ENCODE results near the gene VTI1A.
"Not testable (repeated sequence)": the region's sequence is repeated elsewhere in the genome, so short reads cannot be mapped to it uniquely, and the experiment has no call there.

Gene VTI1A

DNA sequence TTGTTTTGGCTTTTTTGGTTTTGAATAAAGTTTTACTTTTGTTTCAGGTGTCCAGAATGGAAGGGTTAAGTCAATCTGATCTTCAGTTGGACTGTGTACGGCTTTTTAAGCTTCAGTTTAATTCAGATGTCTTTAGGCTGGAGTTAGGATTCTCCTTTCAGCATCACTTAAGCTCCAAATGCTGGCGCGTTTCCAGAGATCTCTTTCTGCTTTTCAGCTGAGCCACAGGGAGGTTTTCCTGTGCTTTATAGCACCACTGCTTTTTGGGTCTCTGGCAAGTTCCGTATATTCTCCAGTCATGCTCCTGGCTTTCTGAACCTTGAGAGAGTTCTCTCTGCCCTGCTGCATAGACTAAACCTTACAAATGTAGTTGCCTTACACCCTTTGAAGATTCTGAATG, 60.0 kb downstream of the VTI1A start:
- DNase-seq (ENCODE audit: low read depth in 2 of 2): no peak

DNA sequence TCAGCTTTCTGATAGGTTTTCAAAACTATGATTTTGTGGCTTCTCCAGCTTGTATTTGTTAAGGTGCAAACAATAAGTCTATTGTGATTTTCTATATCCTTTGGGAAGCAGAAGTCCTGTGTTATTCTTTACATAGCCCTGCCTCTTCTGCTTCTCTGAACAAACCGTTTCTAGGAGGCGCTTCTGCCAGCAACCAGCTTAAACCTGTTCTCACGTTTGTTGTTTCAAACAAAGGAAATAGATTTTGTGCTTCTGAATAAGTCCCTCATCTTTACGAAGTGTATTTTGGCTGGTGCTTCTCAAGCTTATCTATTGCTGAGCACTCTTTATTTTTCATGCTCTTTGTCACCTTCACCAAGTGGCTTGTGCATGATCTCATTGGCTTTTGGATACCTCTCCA, 61.0 kb downstream of the VTI1A start:
- no peak for DNase-seq (ENCODE audit: low read depth in 2 of 2)

DNA sequence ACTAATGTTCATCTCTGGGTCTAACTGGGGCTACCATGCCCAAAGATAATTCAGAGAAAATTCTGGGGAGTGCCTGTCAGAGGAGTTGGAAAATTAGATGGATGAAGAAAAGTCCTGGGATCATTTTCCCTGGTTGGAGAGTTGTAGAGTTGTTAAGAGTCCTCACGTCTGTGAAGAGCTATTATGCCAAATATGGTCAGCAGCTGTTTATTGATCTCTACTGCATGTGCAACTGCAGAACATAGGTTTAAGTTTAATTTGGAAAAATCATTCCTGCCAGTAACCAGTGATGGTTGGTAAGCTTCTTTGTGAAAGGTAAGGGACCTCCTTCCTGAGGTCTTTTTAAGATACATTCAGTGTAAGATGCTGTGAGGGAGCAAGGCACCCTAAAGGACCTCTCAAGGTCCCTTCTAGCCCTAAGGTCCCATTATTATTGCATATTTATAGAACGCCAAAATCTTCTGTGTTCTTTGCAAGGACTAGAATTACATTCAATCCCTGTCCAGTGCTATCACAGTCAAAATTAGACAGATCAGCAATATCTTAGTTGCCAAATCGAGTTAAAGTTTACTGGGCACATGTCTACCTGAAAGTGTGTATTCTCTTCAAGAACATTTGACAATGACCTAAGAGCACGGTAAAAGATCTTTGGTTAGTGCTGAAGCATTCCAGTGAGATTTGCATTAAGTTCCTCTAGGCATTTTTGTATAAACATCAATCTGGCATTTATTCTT, 62.7 kb downstream of the VTI1A start:
- no peak for DNase-seq (ENCODE audit: low read depth in 2 of 2)

DNA sequence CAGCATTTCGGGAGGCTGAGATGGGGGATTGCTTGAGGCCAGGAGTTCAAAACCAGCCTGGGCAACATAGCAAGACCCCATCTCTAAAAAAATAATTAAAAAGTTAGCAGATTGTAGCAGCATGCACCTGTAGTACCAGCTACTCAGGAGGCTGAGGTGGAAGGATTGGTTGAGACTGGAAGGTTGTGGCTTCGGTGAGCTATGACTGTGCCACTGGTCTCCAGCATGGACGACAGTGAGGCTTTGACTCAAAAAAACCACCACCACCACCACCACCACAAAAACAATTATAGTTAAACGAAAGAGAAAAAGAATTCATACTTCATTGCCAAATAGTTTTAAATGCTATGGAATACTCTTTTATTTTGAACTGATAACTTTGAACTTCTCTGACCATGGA, 63.4 kb downstream of the VTI1A start:
- DNase-seq (ENCODE audit: low read depth in 2 of 2): no peak

DNA sequence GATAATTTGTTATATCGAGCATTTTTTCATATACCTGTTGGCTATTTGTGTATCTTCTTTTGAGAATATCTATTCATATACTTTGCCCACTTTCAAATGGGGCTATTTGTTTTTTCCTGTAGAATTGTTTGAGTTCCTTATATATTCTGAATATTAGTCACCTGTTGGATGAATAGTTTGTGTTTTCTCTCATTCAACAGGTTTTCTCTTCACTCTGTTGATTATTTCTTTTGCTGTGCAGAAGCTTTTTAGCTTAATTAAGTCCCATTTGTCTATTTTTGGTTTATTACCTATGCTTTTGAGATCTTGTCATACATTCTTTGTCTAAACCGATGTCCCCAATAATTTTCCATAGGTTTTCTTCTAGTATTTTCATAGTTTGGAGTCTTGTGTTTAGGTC, 65.3 kb downstream of the VTI1A start:
- no peak for DNase-seq (ENCODE audit: low read depth in 2 of 2)

DNA sequence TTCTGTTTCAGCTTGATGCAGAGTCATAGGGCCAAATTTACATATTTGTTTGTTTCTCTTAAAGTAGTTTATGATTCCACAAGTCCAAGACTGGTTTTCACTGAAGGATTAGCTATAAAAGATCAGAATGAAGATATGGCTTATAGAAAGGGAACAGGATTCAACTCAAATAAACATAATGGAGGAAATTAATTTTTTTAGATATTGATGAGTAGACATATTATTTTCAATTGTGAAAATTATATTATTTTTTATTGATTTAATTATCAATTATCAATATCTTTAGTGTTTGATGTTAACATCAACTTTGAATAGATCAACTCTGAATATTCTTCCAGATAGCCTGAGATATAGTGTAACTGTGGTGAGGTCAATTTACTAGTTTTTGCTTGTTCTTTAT, 68.1 kb downstream of the VTI1A start:
- DNase-seq (ENCODE audit: low read depth in 2 of 2): no peak

DNA sequence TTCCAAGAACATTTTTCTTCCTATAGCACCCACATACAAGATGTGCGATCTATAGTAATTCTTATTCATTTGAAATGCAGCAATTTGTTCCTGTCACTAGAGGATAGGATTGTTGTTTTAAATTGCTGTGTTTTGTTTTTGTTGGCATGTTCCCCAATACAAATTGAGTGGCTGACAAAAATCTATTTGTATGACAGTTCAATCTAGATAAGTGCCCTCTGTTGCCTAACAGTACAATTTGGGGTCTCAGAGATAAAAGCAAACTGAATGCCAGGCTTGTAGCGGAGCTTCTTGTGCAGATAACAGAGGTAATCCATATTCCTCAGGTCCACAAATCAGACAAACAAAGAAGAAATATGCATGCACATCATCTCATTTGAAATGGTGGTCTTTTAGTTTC, 68.8 kb downstream of the VTI1A start:
- no peak for DNase-seq (ENCODE audit: low read depth in 2 of 2)

DNA sequence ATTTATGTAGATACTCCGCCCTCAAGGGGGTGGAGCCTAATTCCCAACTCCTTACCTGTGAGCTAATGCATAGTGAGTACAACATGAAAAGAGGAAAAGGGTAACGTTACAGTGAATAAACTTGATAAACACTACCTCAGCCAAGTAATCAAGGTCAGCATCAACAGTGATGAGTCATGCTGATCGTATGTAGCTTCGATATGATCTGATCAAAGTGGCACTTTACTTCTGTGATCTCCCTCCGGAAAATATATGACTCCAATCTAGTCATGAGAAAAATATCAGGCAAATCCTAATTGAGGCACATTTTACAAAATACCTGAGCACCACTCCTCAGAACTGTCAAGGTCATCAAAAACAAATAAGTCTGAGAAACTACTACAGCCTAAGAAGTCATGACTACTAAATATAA, 70.4 kb downstream of the VTI1A start:
- DNase-seq (ENCODE audit: low read depth in 2 of 2): no peak

DNA sequence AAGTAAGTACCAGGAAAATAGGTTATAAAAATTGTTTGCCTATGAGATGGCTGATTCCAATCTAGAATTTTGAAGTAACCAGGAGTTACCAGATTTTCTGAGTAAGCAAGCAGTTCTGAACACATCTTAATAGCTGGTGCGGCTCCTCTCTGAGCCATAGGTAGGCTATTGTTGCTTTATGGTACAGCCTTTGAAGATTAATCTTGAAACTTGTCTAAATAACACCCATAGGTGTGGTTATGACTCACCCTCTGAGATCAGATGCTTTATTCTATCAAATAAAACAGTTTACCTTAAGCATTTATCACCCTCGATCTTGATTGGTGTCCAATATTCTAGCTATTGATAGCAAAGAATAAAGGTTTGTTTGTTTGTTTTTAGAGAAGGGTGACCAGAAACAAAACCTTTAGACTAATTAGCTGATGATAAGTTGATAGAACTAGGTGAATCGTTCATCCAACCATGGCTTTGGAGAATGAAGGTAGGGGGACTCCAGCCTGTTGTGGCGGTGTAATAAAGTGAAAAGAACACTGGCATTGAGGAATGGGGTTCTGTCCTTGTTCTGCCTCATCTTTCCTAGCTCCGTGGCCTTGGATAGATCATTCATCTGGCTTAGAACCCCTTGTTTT, 72.2 kb downstream of the VTI1A start:
- no peak for DNase-seq (ENCODE audit: low read depth in 2 of 2)

DNA sequence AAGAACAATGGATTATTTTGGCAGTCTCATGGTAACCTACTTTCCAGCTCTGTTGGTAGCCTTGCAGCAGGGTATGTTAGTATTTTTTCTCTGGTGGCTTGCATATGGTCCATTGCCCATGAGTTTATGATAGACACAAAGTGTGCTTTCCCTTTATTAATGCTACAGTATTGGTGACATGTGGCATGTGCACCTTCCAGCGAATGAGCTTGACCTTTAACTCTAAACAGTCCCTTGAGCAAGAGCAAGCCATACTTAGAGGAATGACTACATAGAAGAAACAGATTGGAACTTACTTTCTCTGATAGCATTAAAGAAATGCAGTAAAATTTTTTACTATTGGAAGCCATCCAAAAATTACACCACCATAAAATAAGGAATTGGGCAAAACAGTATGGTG, 73.9 kb downstream of the VTI1A start:
- no peak for DNase-seq (ENCODE audit: low read depth in 2 of 2)

DNA sequence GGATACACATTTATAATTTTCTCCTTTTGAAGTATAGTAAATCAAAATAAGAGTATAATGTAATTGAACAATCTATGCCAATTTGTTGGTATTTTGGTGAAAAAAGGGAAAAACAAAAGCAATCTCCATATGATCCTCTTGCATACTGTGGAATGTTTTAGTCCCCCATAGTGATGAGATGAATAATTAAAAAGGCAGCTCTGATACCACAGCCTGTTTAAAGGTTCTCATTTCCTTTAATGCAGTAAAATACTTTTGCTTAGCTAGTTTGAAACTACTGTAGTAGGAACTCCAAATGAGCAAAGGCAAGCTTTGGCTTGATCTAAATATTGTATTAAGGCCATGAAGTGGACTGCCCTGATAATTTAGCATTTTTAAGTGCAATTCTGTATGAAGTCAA, 77.6 kb downstream of the VTI1A start:
- peak; percentile 17 for DNase-seq (ENCODE audit: low read depth in 2 of 2)

DNA sequence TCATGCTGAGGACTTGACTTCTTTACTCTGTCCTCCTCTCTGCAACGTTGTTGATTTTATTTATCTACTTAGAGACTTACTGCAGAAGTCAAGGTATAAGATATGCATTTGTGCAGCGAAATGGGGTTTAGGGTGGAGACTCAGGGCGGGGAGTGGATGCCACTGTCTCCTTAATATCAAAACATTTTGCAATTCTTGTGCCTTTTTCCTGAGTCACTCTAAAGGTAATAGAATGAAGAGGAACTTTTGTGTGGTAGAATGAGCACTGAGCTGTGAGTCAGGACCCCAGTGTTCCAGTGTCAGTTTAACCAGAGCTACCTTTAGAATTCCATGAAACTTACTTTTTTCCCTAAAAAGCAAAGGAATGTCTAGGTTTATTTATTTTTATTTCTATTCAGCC, 78.2 kb downstream of the VTI1A start:
- no peak for DNase-seq (ENCODE audit: low read depth in 2 of 2)

DNA sequence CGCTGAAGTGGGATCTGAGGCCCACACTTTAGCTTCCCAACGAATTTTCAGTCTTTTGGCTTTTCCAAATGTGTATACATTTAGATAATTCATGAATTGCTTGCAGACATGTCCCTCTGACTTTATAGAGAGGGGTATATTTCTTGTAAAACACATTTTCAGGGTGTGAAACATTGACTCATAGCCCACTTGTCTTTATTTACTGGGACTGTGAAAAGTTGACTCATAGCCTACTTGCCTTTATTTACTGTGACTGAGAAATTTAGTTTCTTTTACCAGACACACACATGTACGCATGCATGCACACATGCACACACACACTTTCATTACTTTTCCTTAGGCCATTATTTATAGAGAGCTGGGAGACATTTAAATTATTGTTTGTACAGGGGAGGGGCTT, 79.1 kb downstream of the VTI1A start:
- DNase-seq (ENCODE audit: low read depth in 2 of 2): no peak

DNA sequence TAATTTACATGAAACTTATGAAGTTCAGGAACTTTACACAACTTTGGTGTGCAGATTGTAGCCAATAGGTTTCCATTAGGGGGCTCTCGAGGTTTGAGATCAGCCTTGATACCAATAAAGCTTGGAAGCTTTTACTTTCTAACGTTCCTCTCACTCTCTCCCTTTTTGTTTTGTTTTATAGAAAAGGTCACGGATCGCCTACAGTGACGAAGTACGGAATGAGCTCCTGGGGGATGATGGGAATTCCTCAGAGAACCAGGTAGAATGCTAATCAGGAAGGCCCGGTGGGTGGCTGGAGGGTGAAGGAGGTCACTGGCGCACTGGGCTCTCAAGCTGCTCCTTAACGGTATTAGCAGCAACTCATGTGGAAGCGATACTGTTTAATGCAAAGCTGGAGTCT, 79.9 kb downstream of the VTI1A start:
- no peak for DNase-seq (ENCODE audit: low read depth in 2 of 2)

DNA sequence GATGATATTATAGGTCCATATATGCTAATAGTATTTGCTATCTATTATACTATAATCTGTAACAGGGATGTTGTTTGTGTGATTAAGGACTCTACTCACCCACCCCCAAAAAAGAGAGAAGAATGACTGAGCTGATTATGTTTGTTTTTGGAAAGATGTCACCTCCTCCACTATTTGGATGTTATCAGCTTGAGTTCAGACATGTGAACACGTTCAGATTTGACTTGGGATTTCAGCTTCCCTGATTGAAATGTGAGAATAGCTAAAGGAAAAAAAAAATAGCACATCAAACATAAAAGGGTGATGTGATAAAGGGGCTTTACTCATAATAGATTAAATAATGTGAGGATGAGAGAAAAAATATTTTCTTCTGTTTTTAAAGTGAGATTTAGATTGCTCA, 81.2 kb downstream of the VTI1A start:
- no peak for DNase-seq (ENCODE audit: low read depth in 2 of 2)

DNA sequence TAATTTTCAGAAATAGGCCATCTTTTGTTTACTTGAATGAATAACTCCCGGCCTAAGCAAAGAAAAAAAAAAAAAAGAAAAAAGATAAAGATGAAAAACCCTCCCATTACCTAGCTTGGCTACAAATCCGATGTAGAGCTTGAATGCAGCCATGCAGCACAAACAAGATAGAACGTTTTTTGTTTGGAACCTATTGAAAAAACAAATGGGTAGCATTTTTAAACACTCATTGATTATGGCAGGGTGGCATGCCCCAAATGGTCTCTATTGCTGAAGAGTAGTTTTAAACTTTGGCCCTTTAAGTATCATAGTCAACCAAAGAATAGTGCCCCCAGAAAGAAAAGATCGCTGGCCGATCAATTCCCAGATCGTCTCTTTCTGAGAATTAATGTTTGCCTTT, 84.4 kb downstream of the VTI1A start:
- DNase-seq (ENCODE audit: low read depth in 2 of 2): no peak

DNA sequence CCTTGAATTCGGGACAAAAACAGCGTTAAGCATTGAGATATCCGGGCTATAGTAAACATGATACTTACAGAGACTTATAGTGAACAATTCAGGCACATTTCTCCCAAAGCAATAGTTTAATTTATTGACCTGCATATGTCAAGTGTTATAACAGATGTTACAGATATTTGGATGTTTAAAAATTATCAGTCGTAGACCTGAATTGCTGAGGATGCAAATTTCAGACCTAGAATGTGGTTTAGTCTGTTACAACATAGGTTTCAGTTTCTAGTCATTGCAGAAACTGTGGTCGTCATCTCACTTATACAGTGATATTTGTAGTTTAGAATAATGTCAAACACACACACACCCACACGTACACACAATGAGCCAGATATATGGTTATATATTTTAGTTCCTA, 85.2 kb downstream of the VTI1A start:
- DNase-seq (ENCODE audit: low read depth in 2 of 2): no peak

DNA sequence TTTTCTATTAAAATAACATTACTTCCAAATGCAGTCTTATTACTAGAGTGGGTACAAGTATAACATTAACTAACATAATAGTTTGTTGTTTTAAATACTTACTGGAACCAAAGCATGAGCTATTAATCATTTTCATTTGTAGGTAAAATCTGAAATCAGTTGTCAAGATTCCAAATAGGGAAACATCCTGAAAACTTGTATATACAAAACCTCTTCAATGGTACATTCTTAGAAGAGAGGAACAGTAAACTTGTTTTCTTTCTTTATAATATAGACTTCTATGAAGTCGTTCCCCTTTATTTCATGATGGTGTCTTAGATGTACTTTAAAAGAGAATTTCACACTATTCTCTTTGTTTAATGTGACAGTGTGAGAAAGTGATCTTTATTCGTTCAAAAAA, 85.9 kb downstream of the VTI1A start:
- no peak for DNase-seq (ENCODE audit: low read depth in 2 of 2)

DNA sequence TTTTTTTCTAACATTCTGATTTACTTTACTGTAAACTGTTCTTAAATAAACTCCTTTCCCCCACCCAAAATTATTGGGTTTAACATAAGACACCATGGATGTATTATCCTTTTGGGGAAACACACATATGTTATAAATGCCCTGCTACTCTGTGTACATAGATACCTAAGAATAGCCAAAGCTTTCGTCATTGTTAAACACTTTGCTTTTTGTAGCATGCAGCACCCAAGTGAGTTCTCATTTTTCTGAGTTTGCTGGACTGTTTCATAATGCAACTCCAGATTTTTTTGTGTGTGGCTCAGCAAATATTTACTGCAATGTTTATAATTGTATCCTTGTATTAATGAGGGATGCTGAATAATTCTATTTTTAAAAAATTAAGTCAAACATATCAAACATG, 86.9 kb downstream of the VTI1A start:
- DNase-seq (ENCODE audit: low read depth in 2 of 2): no peak

DNA sequence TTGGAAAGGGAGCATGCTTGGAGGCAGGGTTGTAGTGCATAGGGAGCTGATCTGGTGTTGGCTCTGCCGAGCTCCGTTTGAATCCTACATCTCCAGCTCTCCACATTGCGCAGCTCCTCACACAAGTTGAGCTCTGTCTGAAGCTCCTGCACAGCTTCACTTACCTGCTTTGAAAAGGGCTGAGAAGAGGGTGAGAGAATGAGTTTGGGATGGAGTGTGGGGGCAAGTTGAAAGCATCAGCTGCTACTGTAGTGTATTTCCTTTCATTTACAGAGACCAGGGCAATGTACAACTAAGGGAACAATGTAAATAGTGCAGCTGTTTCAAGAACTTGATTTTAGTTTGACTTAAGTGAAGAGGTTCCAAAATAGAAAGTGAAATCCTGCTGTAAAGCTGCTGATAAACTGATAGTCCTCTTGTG, 88.5 kb downstream of the VTI1A start:
- DNase-seq (ENCODE audit: low read depth in 2 of 2): no peak

DNA sequence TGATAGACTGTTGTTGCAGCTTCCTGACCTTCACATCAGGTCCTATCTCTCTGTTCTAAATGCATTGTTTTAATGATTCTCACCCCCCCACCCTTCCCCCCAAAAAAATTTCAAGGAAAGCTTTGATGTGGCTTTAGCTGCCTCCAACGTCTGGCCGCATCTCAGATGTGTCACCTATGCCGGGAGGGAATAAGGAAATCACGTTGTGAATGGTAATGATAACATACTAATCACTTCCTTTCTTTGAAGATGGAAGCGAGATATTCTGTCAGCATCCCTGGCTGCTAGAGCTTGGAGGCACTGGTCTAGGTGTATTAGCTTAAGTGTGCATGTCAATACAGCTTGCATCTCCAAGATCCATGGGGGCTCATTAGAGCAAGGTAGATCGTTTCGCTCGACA, 89.6 kb downstream of the VTI1A start:
- no peak for DNase-seq (ENCODE audit: low read depth in 2 of 2)

DNA sequence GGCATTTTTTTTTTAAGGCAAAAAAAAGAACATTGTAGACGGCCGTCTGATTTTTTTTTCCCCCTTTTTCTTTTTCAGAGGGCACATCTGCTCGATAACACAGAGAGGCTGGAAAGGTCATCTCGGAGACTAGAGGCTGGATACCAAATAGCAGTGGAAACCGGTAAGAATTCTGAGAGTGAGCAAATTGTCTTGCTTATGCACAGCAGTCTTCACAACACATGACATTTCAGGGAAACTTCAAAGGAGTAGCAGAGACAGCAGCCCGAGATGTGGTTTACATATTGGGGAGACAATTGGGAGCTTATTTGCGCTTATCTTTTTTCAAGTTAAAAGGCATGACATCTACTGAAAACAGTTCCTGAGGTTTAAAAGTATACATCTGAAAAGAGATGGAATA, 91.2 kb downstream of the VTI1A start:
- DNase-seq (ENCODE audit: low read depth in 2 of 2): no peak

DNA sequence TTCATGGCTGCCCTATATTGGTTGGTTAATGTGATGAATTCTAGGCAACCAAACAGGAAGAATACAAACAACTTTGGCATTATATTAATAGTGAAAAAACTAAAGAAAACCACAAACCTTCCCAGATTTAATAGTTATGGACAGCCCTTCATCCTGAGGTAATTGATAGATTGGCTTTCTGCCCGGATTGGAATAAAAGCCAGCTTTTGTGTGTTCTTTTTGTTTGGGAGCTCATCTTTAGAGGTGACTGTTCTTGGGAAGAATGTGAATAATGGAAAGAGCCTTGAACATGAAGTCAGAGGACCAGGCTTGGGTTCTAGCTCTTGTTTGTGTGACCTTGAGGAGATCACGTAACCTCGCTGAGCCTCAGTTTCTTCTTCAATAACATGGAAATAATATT, 92.3 kb downstream of the VTI1A start:
- peak; percentile 28 to 41 for DNase-seq (ENCODE audit: low read depth in 2 of 2)

DNA sequence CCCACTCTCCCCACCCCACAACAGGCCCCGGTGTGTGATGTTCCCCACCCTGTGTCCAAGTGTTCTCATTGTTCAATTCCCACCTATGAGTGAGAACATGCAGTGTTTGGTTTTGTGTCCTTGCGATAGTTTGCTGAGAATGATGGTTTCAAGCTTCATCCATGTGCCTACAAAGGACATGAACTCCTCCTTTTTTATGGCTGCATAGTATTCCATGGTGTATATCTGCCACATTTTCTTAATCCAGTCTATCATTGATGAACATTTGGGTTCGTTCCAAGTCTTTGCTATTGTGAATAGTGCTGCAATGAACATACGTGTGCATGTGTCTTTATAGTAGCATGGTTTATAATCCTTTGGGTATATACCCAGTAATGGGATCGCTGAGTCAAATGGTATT, 95.8 kb downstream of the VTI1A start:
- DNase-seq (ENCODE audit: low read depth in 2 of 2): not testable (repeated sequence)
